Measurements from ENCODE around the gene MCC. TPM values are rescaled to one million over a fixed set of nuclear protein-coding genes. Genes with fewer than 3 reads are reported as not detected.
A peak's percentile ranks its signal among the peaks of the same experiment; 100 is the strongest.

Gene MCC
- total RNA-seq, 1 donor from 2014 or later: 26.9 TPM

GRCh38 chr5:112996830-112997374, 491.4 kb downstream of the MCC start:
- DNase-seq (ENCODE audit: low read depth) (no peak), FAIRE-seq (peak; percentile 23)
- H3K4me2 ChIP-seq (ENCODE audit: low read length): no peak overlapping the region
- H3K27me3 ChIP-seq (ENCODE audit: insufficient read depth, low read length): no peaks in the 10 kb centered on the region
- Mint-ChIP-seq H3K9me3 (ENCODE audit: unreplicated experiment) (no peaks in the 10 kb centered on the region), H3K4me1 (ENCODE audit: low read depth, unreplicated experiment) (peaks cover 19% of the 10 kb centered on the region), H3K36me3 (ENCODE audit: low read depth, unreplicated experiment) (peaks cover 6% of the 10 kb centered on the region), H3K27ac (ENCODE audit: unreplicated experiment) (no peak overlapping the region), H3K27me3 (ENCODE audit: low read depth, unreplicated experiment) (no peaks in the 10 kb centered on the region), H3K4me3 (ENCODE audit: unreplicated experiment) (no peak overlapping the region)
- no peak overlapping the region for H2AFZ ChIP-seq (ENCODE audit: low read depth, low read length)
- peaks cover 47% of the 10 kb centered on the region for H3K79me2 ChIP-seq (ENCODE audit: insufficient read depth, low read length)
- H3K9me3 ChIP-seq (ENCODE audit: insufficient read depth, low read depth, low read length): no peaks in the 10 kb centered on the region
- H3K27ac ChIP-seq (ENCODE audit: low read depth, low read length): no peak overlapping the region
- H4K20me1 ChIP-seq (ENCODE audit: insufficient read depth, low read length): peaks cover 4% of the 10 kb centered on the region
- peaks cover 14% of the 10 kb centered on the region for H3K36me3 ChIP-seq (ENCODE audit: insufficient read depth, low read length)
- TF ChIP-seq EZH2 (IDR thresholded peaks at IDR 0.05; ENCODE audit: insufficient read depth, low read length): no peak
- no peak for TF ChIP-seq CTCF (IDR thresholded peaks at IDR 0.05; ENCODE audit: insufficient read depth, low read depth, low read length)
- peaks cover 10% of the 10 kb centered on the region for H3K4me1 ChIP-seq (ENCODE audit: insufficient read depth, low read length)
- no peak overlapping the region for H3K4me3 ChIP-seq (ENCODE audit: insufficient read depth, low read depth, low read length)
- no peak overlapping the region for H3K9ac ChIP-seq (ENCODE audit: low read length)

GRCh38 chr5:112995764-112996618, 492.3 kb downstream of the MCC start:
- peaks cover 19% of the 10 kb centered on the region for H3K4me1 Mint-ChIP-seq (ENCODE audit: low read depth, unreplicated experiment)
- FAIRE-seq: peak; percentile 66
- H3K27ac Mint-ChIP-seq (ENCODE audit: unreplicated experiment): no peak overlapping the region
- Histone ChIP-seq H3K4me1 (ENCODE audit: insufficient read depth, low read length) (peaks cover 10% of the 10 kb centered on the region), H3K9ac (ENCODE audit: low read length) (no peak overlapping the region), H3K27ac (ENCODE audit: low read depth, low read length) (no peak overlapping the region), H3K4me2 (ENCODE audit: low read length) (no peak overlapping the region), H3K36me3 (ENCODE audit: insufficient read depth, low read length) (peaks cover 10% of the 10 kb centered on the region), H3K9me3 (ENCODE audit: insufficient read depth, low read depth, low read length) (no peaks in the 10 kb centered on the region), H3K4me3 (ENCODE audit: insufficient read depth, low read depth, low read length) (no peak overlapping the region), H2AFZ (ENCODE audit: low read depth, low read length) (no peak overlapping the region), H4K20me1 (ENCODE audit: insufficient read depth, low read length) (peaks cover 4% of the 10 kb centered on the region), H3K79me2 (ENCODE audit: insufficient read depth, low read length) (peaks cover 56% of the 10 kb centered on the region), H3K27me3 (ENCODE audit: insufficient read depth, low read length) (no peaks in the 10 kb centered on the region)
- H3K27me3 Mint-ChIP-seq (ENCODE audit: low read depth, unreplicated experiment): no peaks in the 10 kb centered on the region
- peak; percentile 97 for TF ChIP-seq CTCF (IDR thresholded peaks at IDR 0.05; ENCODE audit: insufficient read depth, low read depth, low read length)
- TF ChIP-seq EZH2 (IDR thresholded peaks at IDR 0.05; ENCODE audit: insufficient read depth, low read length): no peak
- no peaks in the 10 kb centered on the region for H3K9me3 Mint-ChIP-seq (ENCODE audit: unreplicated experiment)
- H3K36me3 Mint-ChIP-seq (ENCODE audit: low read depth, unreplicated experiment): peaks cover 4% of the 10 kb centered on the region
- no peak overlapping the region for H3K4me3 Mint-ChIP-seq (ENCODE audit: unreplicated experiment)
- no peak for DNase-seq (ENCODE audit: low read depth)

- no peak overlapping the region for H3K27ac Mint-ChIP-seq (ENCODE audit: unreplicated experiment)
- H3K27ac ChIP-seq (ENCODE audit: low read depth, low read length): no peak overlapping the region
- H3K27me3 Mint-ChIP-seq (ENCODE audit: low read depth, unreplicated experiment): no peaks in the 10 kb centered on the region
Observed at GRCh38 chr5:112986224-112986623, 502.0 kb downstream of the MCC start.

More at GRCh38 chr5:112986224-112986623, 502.0 kb downstream of the MCC start:
- Histone ChIP-seq H3K36me3 (ENCODE audit: insufficient read depth, low read length) (peaks cover 4% of the 10 kb centered on the region), H3K4me1 (ENCODE audit: insufficient read depth, low read length) (no peaks in the 10 kb centered on the region), H3K9ac (ENCODE audit: low read length) (no peak overlapping the region), H4K20me1 (ENCODE audit: insufficient read depth, low read length) (peaks cover 47% of the 10 kb centered on the region), H3K9me3 (ENCODE audit: insufficient read depth, low read depth, low read length) (no peaks in the 10 kb centered on the region), H3K4me3 (ENCODE audit: insufficient read depth, low read depth, low read length) (no peak overlapping the region), H3K4me2 (ENCODE audit: low read length) (no peak overlapping the region), H3K79me2 (ENCODE audit: insufficient read depth, low read length) (peaks cover 96% of the 10 kb centered on the region), H3K27me3 (ENCODE audit: insufficient read depth, low read length) (no peaks in the 10 kb centered on the region), H2AFZ (ENCODE audit: low read depth, low read length) (no peak overlapping the region)
- Mint-ChIP-seq H3K36me3 (ENCODE audit: low read depth, unreplicated experiment) (no peaks in the 10 kb centered on the region), H3K9me3 (ENCODE audit: unreplicated experiment) (no peaks in the 10 kb centered on the region), H3K4me1 (ENCODE audit: low read depth, unreplicated experiment) (peaks cover 11% of the 10 kb centered on the region), H3K4me3 (ENCODE audit: unreplicated experiment) (no peak overlapping the region)
- TF ChIP-seq CTCF (IDR thresholded peaks at IDR 0.05; ENCODE audit: insufficient read depth, low read depth, low read length): no peak
- no peak for TF ChIP-seq EZH2 (IDR thresholded peaks at IDR 0.05; ENCODE audit: insufficient read depth, low read length)
- FAIRE-seq: no peak
- DNase-seq (ENCODE audit: low read depth): no peak
